HG03378 (cell line): ENCODE results near the gene CMTM3.
"Not testable (repeated sequence)": the region's sequence is repeated elsewhere in the genome, so short reads cannot be mapped to it uniquely, and the experiment has no call there.

Source experiments
- ATAC-seq: cut with Tn5 transposase; IDR thresholded peaks from one replicate; pipeline ENCODE4 v1.9.1; 2021; ENCODE audit warnings: mild to moderate bottlenecking, moderate library complexity; ENCODE audit not compliant: unreplicated experiment

CMTM3 gene, protein sequence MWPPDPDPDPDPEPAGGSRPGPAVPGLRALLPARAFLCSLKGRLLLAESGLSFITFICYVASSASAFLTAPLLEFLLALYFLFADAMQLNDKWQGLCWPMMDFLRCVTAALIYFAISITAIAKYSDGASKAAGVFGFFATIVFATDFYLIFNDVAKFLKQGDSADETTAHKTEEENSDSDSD

GRCh38 chr16:66604376-66605176, at the start of gene CMTM3:
Gene CMTM3, plus strand, starts transcription at chr16:66604704. Its CDS starts 102 bp downstream, at chr16:66604806.
- no peak for ATAC-seq

DNA sequence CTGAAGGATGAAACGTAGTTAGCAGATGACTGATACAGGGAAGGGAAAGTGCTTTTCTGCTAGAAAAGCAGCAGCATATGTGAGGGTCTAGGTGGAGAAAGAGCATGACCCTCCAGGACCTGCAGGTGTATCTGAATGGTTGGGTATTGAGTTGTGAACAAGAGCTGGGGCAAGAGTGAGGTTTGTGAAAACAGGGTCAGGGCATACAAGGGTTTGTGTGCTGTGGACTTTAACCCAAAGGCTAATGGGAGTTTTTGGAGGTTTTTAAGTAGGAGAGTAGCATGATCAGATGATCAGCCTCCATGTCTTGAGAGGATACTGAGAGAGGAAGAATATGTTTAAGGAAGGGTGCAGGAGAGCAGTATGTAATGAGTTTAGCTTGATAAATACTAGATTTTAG, 44.4 kb upstream of the CMTM3 start:
- no peak for ATAC-seq

DNA sequence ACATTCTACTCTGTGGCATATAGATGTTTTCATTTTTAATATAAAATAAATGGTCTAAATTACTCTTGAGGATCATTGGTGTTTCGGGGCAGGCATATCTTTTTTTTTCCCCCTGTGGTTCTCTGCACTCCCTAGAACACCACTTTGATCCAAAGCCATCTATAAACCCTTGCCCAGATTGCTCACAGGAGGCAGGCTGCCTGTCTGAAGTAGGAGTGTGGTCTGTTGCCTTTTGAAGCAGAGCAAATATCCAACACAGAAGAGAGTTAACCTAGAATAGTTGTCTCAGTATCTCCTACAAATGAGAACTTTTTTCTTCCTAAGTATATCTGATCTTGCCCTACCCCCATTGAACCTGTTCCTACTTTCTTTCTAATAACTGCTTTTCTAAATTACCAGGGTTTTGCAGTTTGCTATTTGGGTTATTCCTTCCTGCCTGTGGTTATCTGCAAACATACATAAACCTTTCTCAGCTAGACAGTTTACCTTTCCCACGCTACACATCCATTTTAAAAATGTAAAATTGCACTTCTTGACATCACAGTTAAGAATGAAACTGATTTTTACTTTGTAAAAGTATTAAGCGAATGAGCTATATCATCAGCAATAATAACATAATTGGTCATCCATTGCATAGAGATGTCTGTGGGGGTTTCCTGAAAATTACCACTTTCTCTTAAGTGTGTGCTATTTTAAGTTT, 43.0 kb upstream of the CMTM3 start:
- ATAC-seq, result no peak

- ATAC-seq, result no peak
Measured at GRCh38 chr16:66562409-66562808, 42.1 kb upstream of the CMTM3 start.

DNA sequence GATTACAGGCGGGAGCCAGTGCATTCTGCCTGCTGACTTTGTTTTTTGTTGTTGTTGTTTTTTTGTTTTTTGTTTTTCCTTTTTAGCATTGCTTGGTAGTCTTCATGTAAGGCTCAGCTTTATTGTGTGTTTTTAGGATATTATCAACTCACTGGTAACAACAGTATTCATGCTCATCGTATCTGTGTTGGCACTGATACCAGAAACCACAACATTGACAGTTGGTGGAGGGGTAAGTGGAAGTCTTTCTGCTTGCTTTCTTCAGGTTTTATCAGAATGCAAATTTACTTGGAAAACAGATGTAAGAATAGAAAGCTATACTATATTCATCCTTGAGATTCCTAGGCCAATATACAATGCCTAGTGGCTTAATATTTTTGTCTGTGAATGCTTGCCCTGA, 41.5 kb upstream of the CMTM3 start:
- no peak for ATAC-seq

DNA sequence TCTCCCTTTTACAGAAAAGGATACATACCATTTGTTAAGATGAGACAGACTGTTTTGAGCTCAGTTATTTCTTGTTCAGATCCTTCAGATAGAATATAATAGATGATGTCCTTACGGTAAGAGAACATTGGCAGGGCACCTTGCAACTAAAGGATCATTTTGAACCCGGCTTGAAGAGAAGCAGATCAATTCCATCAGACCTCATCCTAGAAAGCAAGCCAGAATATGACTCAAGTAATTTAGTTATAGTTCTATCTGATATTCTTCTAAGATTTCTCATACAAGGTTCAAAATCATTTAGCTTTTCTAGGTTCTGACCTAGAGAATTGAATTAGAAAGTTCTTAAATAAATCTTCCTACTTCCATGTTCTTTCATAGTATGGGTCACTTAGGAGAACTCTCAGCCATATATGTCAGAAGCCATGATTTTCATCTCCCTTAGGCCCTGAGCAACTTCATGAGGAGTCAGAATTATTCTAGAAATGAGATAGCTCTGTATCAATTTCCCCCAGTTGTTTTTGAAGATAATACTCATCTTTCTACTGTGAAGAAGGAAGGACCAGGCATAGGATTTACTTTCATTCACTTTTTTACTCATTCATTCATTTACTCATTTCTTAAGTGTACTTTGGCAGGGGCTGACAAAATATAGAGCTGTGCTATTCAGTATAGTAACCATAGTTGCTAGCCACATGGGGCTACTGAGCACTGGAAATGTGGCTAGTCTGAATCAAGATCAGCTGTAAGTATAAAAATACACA, 40.8 kb upstream of the CMTM3 start:
- ATAC-seq, result no peak

GRCh38 chr16:66566051-66566901, 38.2 kb upstream of the CMTM3 start, which contains the start of gene CMTM1:
Gene CMTM1, plus strand, starts transcription at chr16:66566439. Its CDS starts 75 bp downstream, at chr16:66566514.
- no peak for ATAC-seq

DNA sequence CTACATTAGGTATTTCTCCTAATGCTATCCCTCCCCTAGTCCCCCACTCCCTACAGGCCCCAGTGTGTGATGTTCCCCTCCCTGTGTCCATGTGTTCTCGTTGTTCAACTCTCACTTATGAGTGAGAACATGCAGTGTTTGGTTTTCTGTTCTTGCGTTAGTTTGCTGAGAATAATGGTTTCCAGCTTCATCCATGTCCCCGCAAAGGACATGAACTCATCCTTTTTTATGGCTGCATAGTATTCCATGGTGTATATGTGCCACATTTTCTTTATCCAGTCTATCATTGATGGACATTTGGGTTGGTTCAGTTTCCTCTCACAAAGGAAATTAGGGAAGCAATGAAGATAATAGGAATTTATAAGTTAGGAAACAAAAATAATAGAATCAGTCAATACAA, 37.2 kb upstream of the CMTM3 start:
- ATAC-seq, result not testable (repeated sequence)

DNA sequence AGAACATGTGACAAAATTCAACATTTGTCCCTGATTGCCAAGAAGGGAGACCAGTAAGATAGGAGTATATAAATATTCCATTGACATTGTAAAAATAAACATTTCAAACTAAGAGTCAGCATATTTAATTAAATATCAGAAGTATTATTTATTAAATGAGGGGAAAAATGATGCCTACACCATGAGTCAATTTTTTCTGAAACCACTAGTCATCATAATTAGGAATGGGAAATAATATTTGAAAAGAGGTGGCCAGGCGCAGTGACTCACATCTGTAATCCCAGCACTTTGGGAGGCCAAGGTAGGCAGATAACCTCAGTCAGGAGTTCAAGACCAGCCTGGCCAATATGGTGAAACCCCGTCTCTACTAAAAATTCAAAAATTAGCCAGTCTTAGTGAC, 36.1 kb upstream of the CMTM3 start:
- ATAC-seq, result no peak

DNA sequence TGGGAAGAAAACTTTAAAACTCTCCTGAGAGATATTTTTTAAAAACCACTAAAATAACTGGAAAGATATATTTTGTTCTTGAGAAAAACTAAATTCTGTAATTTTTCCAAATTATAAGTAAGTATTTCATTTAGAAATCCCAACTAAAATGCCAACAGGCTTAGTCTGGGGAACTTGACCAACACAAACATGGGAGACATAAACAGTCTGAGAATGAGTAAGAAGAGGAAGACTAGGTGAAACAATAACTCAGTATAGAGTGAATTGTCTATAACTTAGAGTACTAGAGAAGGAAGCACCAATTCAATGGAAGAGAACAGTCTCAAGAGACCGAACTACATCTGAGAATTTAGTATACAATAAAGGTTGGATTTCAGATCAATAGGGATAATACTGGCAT, 35.4 kb upstream of the CMTM3 start:
- ATAC-seq, result no peak

DNA sequence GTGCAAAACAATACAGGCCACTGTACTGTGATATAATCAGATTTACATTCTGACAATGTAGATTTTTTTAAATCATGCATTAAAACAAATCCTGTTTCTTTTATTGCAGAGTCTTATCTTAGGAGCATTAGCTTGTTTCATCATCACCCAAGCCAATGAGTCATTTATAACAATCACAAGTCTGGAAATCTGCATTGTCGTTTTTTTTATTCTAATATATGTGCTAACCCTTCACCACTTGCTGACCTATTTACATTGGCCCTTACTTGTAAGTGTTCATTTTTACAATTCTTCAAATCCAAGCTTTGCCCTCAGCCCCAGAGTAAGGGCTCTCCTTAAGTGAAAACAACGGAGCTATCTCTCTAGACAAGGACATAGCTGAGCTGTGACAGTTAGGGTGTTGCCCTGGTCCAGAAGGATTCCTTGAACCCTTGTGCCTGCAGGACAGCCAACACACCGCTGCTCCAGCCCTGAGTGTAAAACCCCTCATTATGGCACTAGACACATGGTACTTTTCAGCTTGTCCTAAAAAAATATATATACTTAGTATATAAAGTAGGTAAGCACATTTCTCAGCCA, 34.6 kb upstream of the CMTM3 start:
- no peak for ATAC-seq

DNA sequence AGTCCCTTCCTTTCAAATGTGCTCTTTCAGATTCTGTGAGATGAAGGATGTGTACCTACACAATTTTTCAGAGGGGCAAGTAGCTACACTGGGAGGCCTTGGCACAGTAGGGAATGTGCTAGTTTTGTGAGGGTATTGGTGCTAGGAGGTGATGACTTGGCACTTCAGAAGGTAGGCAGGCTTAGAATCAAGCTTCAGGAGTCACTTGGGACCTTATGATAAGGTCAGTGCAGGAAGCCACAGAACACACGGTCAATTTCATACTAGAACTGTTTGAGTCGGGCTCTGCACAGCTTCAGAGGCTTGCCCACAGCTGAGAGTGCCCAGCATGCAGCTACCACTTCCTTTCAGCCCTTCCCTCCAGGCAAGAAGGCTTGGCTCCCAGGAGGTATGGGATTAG, 32.1 kb upstream of the CMTM3 start:
- no peak for ATAC-seq

DNA sequence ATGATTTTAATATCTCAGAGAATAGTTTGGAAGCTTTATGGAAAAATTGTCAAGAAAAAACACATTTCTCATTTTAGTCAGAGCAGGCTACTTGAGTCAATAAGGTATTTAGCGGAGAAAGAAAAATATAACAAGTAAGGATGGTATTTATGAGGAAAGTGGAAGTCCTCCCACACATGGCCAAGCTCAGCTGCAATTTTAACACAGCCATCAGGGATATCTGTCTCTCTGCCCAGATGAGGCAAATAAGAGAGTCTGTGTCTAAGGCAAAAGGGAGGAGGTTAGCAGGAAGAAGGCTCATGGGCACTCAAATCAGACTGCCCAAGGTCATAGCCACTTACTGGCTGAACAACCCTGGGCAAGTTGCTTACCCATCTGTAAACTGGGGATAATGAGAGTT, 30.4 kb upstream of the CMTM3 start:
- ATAC-seq, result no peak

DNA sequence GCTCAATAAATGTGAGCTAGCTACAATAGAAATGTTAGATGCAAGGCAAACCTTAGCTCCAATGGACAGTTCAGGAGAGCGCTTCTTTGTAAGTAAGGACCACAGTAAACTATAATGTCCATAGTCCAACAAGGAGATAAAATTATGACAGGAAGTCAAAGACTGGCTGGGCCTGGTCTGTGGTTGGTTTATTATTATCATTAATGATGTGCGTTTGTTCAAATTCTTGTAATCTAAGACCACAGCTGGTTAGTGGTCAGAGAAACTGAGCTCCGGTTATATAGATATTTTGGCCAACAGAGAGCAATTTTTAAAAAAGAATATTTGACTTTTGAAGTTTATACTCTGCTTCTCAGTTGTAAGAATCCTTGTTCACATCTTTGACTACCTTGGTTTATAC, 30.0 kb upstream of the CMTM3 start:
- ATAC-seq, result no peak

DNA sequence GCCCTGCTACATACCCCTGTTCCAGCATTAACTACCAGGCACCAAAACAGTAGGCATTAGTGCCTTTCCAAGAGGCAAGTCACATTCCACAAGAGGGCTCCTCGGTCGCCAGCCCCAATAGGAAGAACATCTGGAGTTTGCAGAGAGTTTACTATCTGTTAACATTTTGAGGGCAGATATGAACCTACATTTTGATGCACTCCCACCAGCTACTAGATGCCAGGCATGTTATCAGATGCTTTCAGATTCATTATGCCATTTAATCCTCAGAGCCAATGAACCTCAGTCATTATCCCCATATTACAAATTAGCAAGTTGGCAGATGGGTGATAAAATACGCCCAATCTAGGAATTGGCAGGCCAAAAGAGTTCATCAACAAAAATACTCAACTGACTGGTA, 29.4 kb upstream of the CMTM3 start:
- ATAC-seq, result no peak

- ATAC-seq, result no peak
Measured at GRCh38 chr16:66576296-66576695, 28.2 kb upstream of the CMTM3 start.

GRCh38 chr16:66578651-66579531, 25.6 kb upstream of the CMTM3 start, which contains the start of gene CMTM2:
Gene CMTM2, plus strand, starts transcription at chr16:66579463. Its CDS starts 145 bp downstream, at chr16:66579608.
- ATAC-seq, result no peak

GRCh38 chr16:66580605-66581209, 23.8 kb upstream of the CMTM3 start:
- ATAC-seq, result no peak
